ENCODE measurements around the gene MMP20.
"Not testable (repeated sequence)": the region's sequence is repeated elsewhere in the genome, so short reads cannot be mapped to it uniquely, and the experiment has no call there.

The MMP20 gene

GRCh38 chr11:102625177-102625576 lies at the start of gene MMP20:
Gene MMP20, minus strand, starts transcription at chr11:102625332. Its CDS starts 13 bp downstream, at chr11:102625319.
- no peak for DNase-seq

- no peak for DNase-seq
Observed at GRCh38 chr11:102669664-102670063, 44.5 kb upstream of the MMP20 start.

- DNase-seq = peak; percentile 57
Observed at GRCh38 chr11:102666331-102666957, 41.3 kb upstream of the MMP20 start.

GRCh38 chr11:102664001-102664752 lies 39.0 kb upstream of the MMP20 start:
- no peak for DNase-seq

- DNase-seq = no peak
Observed at GRCh38 chr11:102662607-102663006, 37.5 kb upstream of the MMP20 start.

- no peak for DNase-seq
Observed at GRCh38 chr11:102661040-102661439, 35.9 kb upstream of the MMP20 start.

- DNase-seq = no peak
Observed at GRCh38 chr11:102656528-102656927, 31.4 kb upstream of the MMP20 start.

- DNase-seq = no peak
Observed at GRCh38 chr11:102655547-102655946, 30.4 kb upstream of the MMP20 start.

GRCh38 chr11:102654761-102655160 lies 29.6 kb upstream of the MMP20 start:
- no peak for DNase-seq

GRCh38 chr11:102653744-102654291 lies 28.7 kb upstream of the MMP20 start:
- no peak for DNase-seq

GRCh38 chr11:102647430-102647829 lies 22.3 kb upstream of the MMP20 start:
- no peak for DNase-seq

- no peak for DNase-seq
Observed at GRCh38 chr11:102643941-102644340, 18.8 kb upstream of the MMP20 start.

GRCh38 chr11:102640946-102641345 lies 15.8 kb upstream of the MMP20 start:
- DNase-seq = no peak

- DNase-seq = no peak
Observed at GRCh38 chr11:102639656-102640055, 14.5 kb upstream of the MMP20 start.

GRCh38 chr11:102637731-102638130 lies 12.6 kb upstream of the MMP20 start:
- DNase-seq = no peak

GRCh38 chr11:102633385-102634026 lies 8.4 kb upstream of the MMP20 start:
- no peak for DNase-seq

- no peak for DNase-seq
Observed at GRCh38 chr11:102632026-102632425, 6.9 kb upstream of the MMP20 start.

GRCh38 chr11:102630598-102631448 lies 5.7 kb upstream of the MMP20 start:
- no peak for DNase-seq

- DNase-seq = not testable (repeated sequence)
Observed at GRCh38 chr11:102629908-102630307, 4.8 kb upstream of the MMP20 start.

GRCh38 chr11:102626676-102627075 lies 1.5 kb upstream of the MMP20 start:
- no peak for DNase-seq

- DNase-seq = no peak
Observed at GRCh38 chr11:102623998-102624397, 1.1 kb downstream of the MMP20 start.

- no peak for DNase-seq
Observed at GRCh38 chr11:102623128-102623527, 2.0 kb downstream of the MMP20 start.

- no peak for DNase-seq
Observed at GRCh38 chr11:102622258-102622657, 2.9 kb downstream of the MMP20 start.

Data from NCI-H345 (cell line).